KOPT-K1 (cell line): ENCODE data around the gene ANKRD7.

ENCODE experiments used
- H3K27ac ChIP-seq: fragments of 200-600 bp; sonication (generic); 2 replicates; pipeline ENCODE4 v1.5.1; 2016; ENCODE audit warnings: antibody characterized with exemption, mild to moderate bottlenecking, low read depth, low read length; ENCODE audit not compliant: poor library complexity, severe bottlenecking
- H3K36me3 ChIP-seq: fragments of 200-600 bp; sonication (generic); 2 replicates; pipeline ENCODE4 v1.5.1; 2017; ENCODE audit warnings: antibody characterized with exemption, mild to moderate bottlenecking, low read length, moderate library complexity; ENCODE audit not compliant: insufficient read depth
- H3K9me3 ChIP-seq: fragments of 200-600 bp; sonication (generic); 2 replicates; pipeline ENCODE4 v1.5.1; 2017; ENCODE audit warnings: antibody characterized with exemption, low read length, mild to moderate bottlenecking; ENCODE audit not compliant: insufficient read depth, poor library complexity, severe bottlenecking

Gene ANKRD7, protein sequence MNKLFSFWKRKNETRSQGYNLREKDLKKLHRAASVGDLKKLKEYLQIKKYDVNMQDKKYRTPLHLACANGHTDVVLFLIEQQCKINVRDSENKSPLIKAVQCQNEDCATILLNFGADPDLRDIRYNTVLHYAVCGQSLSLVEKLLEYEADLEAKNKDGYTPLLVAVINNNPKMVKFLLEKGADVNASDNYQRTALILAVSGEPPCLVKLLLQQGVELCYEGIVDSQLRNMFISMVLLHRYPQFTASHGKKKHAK

DNA sequence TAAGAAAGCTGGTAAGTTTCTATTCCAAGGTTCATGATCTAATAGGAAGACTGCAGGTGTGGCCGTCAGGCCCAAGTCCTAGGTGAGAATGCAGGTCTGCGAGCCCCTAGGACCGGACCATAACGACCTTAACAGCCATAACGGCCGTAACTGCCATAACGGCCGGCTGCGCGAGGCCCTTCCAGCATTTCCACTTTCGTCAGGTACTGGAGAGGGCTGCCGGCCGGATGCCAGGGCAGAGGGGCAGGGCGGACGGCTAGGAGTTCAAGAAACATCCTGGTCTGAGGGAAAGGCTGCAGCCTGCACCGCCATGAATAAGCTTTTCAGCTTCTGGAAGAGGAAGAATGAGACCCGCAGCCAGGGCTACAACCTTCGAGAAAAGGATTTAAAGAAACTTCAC is at the start of gene ANKRD7:
TSS of gene ANKRD7 (plus strand) at position 184 of the 400 bp plus-strand sequence. CDS start at position 311, 127 bp downstream.
- Histone ChIP-seq H3K36me3 (no peaks in the 10 kb centered on the region), H3K27ac (no peak within 1 kb of the TSS), H3K9me3 (no peaks in the 10 kb centered on the region)

DNA sequence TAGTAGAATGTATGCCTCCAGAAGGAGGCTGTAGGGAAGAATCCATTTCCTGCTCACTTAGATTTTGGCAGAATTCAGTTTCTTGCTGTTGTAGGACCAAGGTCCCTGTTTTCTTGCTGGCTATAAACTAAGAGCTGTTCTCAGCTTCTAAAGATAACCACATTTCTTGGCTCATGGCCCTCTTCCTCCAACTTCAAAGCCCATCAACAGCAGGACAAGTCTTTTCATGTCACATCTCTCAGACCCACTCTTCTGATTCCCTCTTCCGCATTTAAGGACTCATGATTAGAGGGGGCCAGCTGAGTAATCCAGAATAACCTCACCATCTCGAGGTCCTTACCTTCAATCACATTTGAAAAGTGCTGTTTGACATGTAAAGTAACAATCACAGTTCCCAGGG is 48.8 kb upstream of the ANKRD7 start:
- no peaks in the 10 kb centered on the region for H3K9me3 ChIP-seq
- no peaks in the 10 kb centered on the region for H3K36me3 ChIP-seq
- no peak overlapping the region for H3K27ac ChIP-seq

DNA sequence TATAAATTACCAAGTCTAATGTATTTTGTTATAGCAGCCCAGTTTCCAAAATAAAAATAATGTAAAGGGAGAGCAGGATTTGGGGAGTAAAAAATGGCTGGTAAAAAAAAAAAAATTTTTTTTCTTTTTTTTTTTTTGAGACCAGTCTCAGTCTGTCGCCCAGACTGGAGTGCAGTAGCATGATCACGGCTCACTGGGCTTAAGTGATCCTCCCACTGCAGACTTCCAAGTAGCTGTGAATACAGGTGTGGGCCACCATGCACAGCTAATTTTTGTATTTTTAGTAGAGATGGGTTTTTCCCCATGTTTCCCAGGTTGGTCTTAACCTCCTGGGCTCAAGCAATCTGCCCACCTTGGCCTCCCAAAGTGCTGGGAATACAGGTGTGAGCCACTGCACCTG is 45.3 kb upstream of the ANKRD7 start:
- Histone ChIP-seq H3K27ac (no peak overlapping the region), H3K36me3 (no peaks in the 10 kb centered on the region), H3K9me3 (no peaks in the 10 kb centered on the region)

DNA sequence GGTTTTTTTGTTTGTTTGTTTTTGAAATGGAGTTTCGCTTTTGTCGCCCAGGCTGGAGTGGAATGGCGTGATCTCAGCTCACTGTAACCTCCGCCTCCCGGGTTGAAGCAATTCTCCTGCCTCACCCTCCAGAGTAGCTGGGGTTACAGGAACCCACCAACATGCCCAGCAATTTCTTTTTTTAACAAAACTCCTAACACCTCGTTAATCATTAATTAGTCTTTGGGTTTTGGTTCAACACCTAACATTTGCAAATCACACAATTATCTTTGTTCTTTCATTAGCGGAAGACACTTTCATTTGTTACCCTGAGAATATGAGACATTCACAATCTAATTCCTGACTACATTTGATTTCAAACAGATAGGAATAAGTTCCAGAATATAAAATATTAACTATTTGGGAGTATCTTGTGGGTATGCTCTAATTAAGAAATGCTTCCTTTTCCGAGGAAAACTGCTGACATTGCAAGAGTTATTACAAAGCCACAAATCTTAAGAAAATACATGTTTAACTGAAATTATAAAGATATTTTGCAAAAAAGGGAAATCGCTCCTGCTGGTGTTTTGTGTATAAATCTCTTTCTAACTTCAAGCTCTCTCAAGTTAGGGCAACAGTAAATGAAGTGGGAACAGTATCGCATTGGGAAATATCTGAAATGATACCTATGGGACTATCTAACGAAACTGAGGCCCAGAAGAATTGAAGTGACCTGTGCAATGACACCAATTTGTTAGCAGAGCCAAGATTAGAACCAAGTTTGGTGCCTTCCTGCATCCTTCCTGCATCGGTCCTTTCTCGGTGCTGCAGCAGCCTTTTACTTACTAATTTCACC is 41.7 kb upstream of the ANKRD7 start:
- Histone ChIP-seq H3K36me3 (peaks cover 26% of the 10 kb centered on the region), H3K27ac (peak overlapping the region; percentile 82), H3K9me3 (no peaks in the 10 kb centered on the region)

DNA sequence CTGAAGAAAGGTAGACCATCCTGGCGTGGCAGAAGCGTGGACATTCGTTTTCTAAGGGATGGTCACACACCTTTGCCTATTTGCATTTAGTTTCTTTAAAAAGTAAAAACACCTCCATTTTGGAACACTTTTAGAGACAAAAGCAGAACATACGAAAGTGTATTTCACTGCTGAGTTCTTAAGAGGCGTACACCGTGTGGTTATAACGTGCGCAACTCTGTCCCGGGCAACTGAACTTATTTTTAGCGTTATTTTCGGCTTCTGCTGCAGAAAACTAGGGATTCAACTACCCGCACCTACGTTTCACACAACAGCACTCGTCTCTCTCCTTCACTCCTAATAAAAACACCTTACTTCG is 41.1 kb upstream of the ANKRD7 start:
- Histone ChIP-seq H3K9me3 (no peaks in the 10 kb centered on the region), H3K36me3 (peaks cover 32% of the 10 kb centered on the region), H3K27ac (peak overlapping the region; percentile 82)

DNA sequence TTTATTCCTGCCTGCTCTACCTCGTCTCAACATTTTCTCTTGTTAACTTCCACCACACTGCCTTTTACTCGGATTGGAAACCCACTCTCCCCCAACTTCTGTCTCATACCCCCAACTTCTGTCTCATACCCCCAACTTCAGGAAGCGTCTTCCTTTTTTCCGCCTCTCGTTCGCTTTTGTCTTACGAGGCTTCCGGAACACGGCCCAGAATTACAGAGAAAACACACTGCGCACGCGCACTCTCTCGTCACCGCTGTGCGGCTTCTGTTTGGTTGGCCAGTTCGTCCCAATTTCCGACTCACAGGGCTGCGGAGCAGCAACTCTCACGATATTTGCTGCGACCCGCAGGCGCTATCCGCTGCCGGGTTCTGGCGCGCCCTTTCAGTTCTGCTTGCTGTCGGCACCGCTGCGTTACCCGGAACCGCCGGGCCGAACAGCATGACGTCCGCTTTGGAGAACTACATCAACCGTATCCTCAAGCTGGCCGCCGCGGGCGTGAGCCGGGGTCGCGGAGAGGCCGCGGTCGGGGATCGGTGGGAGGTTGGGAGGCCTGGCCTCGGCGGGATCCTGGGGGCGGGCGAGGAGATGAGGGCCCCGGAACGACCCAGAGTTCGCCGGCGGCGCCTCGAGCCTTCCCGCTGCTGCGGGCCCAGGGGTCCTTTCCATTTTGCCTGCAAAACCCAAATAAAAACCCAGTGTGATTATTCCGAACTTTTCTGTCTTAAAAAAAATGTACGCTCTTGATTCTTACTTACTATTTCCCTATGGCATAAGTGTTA is 40.5 kb upstream of the ANKRD7 start, which contains the start of gene LSM8:
TSS of gene LSM8 (plus strand) at position 379 of the 779 bp plus-strand sequence. CDS start at position 439, 60 bp downstream.
- Histone ChIP-seq H3K36me3 (peaks cover 38% of the 10 kb centered on the region), H3K27ac (peak within 1 kb of the TSS; percentile 82), H3K9me3 (no peaks in the 10 kb centered on the region)

DNA sequence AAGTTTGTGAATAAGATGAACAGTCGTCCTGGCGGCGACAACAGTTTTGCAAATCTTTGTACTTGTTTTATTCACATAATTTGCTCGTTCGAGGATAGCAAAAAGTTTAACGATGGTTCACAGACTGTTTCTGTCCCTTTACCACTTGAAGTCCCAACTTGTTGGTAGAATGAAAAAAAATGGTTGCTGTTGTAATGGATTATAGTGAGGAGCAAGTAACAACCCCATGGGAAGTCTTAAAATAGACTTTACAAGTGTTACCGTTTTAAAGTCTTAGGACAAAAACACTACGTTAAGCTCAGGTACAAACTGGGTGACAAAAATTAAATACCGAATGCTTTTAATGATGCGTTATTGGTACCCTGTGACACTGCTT is 40.0 kb upstream of the ANKRD7 start:
- Histone ChIP-seq H3K36me3 (peaks cover 44% of the 10 kb centered on the region), H3K27ac (peak overlapping the region; percentile 82), H3K9me3 (no peaks in the 10 kb centered on the region)

DNA sequence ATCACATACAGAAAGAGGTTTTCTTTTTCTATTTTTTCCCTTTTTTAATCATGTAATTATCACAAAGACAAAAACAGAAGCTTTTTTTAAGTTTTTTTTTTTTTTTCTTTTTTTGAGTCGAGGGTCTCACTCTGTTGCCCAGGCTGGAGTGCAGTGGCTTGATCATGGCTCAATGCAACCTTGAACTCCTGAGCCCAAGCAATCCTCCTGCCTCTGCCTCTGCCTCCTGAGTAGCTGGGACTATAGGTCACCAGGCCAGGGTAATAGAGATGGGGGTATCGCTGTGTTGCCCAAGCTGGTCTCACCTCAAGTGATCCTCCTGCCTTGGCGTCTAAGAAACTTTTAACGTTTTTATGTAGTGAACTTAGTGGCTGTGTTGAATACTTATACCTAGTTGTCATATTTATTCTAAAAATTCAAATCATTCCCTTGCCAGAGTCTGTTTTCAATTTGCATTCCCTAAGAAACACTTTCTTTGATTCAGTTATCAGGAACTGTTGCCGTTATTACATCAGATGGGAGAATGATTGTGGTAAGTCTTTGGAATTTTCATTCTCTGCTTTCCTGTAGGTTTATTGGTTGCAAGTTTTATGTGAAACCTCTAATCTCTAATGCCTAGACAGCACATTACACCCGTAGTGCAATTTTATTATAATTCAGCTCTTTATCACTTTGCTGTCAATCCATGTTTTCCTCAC is 39.2 kb upstream of the ANKRD7 start:
- no peaks in the 10 kb centered on the region for H3K9me3 ChIP-seq
- peaks cover 51% of the 10 kb centered on the region for H3K36me3 ChIP-seq
- H3K27ac ChIP-seq, result peak overlapping the region; percentile 82

DNA sequence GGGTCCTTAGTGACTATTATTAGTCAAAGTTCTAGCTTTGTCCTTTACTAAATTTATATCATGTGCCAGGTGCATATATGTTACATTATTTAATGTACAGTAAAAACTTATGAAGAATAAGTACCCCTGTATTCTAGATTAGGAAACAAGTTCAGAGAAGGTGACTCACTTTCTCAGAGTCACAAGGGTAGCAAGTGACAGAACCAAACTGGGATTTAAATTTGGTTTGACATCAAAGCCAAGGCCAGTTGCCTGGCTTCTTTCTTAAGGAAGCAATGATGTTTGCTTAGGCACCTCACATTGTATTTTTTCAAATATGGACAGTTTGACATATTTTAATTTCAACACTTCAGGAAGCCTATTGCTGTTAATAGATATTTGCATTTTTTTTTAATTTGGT is 38.0 kb upstream of the ANKRD7 start:
- Histone ChIP-seq H3K9me3 (no peaks in the 10 kb centered on the region), H3K36me3 (peaks cover 63% of the 10 kb centered on the region), H3K27ac (no peak overlapping the region)

DNA sequence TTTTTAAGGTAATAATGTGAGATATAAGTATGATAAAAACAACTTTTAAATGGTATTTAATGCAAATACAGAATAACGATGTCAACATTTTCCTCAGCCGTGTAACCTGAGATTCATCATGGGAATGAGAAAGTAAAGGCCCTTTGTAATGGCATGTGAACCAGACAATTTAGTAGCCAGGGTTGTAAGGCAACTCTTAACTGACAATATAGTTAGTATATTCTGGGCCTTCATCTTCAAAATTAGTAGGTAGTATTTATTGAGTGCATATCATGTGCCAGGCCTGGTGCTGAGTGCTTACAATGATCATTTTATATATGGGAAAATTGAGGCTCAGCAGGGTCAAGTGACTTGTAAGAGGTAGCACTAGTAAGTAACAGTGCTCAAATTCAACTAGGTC is 29.9 kb upstream of the ANKRD7 start:
- Histone ChIP-seq H3K36me3 (peaks cover 50% of the 10 kb centered on the region), H3K9me3 (no peaks in the 10 kb centered on the region), H3K27ac (no peak overlapping the region)

DNA sequence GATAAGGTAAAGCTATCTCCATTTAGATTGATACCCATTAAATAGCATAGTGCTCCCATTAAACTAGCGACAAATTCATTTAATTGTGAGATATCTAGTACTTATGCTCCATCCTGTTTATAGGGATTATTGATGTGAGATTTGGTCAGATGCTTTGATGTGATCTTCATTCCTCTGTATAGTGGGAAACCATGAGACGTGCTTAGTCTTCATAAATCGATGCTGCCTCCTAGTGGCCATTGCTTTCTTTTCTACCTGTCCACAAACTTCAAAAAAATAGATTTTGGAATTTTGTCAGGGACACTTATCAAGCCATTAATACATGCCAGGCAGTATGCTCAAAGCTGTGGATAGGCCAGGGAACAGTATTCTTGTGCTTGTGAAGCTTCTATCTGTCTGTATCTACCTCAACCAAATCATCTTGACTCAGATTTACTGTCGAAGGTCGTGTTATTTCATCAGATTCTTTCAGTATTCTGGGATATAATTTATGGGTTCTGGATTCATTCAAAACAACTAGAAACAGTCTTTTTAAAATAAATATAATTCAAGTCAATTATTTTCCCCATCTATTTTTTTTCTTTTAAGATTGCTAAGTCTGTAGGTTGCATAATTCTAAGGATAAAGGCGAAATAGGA is 28.5 kb upstream of the ANKRD7 start:
- Histone ChIP-seq H3K27ac (no peak overlapping the region), H3K36me3 (peaks cover 37% of the 10 kb centered on the region), H3K9me3 (no peaks in the 10 kb centered on the region)

DNA sequence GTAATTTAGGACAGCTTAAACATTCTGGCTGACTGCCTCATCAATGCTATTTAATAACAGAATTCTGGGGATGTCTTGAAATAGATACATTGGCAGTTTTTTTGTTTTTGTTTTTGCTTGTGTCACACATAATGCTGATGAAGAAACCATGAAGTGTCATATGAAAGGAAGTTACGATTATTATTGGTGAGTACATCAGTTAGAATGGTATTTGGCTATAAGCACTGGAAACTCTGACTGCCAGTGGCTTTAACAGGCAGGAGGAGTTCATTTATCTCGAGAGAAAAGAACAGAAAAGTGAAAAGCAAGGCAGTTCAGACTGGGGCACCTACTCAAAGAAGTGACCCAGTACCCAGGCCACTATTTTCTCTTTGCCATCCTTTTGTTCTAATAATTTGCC is 22.4 kb upstream of the ANKRD7 start:
- no peak overlapping the region for H3K27ac ChIP-seq
- H3K36me3 ChIP-seq, result peaks cover 2% of the 10 kb centered on the region; the same call in 1 of the 2 replicates
- no peaks in the 10 kb centered on the region for H3K9me3 ChIP-seq

DNA sequence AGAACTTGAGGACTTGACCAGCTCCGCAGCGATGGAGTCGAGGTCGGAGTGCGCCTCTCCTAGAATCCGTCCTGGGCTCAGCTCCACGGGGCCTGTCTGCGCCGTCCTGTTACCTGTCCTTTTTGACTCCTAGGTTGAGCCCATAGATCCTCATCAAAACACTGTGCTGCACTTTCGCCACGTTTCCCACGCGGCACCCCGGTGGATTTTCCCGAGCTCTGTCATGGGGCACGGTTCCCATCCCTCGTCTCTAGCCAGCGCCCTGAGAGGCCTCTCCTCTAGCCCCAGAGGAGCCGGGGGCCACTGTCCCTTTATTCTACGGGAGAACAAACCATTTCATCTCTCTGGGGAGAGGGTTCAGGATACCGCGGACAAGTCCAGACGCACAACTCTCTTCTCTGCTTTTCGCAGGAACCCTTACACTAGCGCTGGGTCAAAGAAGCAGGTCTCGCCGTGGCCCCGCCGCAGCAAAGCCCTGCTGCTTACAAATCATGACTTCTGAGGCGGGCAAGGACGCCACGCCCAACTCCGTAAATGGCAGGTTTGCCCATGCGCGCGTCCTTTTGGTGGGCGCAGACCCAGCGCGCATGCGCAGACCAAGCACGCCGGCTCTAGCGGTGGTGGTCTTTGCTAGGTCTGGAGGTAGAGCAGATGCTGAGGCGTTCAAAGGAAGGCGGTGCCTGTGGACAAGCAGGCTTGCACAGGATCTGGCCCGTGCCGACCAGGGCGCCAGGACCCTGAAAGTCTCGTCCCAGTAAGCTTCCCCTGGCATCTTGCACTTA is 10.3 kb upstream of the ANKRD7 start:
- no peaks in the 10 kb centered on the region for H3K36me3 ChIP-seq
- no peak overlapping the region for H3K27ac ChIP-seq
- H3K9me3 ChIP-seq, result peaks cover 5% of the 10 kb centered on the region

DNA sequence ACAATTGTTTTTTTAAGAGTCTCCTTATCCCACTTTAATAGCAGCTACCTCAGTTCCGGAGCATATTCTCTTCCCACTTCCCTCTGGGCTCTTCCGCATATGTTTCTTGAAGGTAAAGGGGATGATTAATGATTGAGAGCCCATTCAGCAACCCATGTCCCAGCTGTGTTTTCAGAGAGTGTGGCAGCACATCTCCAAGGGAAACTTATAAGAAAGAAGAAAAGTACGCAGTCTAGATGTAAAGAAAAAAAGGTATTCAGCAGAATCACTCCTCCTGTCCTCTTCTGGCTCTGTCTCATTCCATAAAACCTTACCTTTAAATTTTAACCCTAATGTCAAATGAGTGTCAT is 9.7 kb upstream of the ANKRD7 start:
- no peaks in the 10 kb centered on the region for H3K36me3 ChIP-seq
- H3K27ac ChIP-seq, result no peak overlapping the region
- H3K9me3 ChIP-seq, result peaks cover 5% of the 10 kb centered on the region
